Natural killer cell (primary cell): ENCODE measurements around the gene OR10J4. TPM values are rescaled to one million over a fixed set of nuclear protein-coding genes. Genes with fewer than 3 reads are reported as not detected.
"Not testable (repeated sequence)": the region's sequence is repeated elsewhere in the genome, so short reads cannot be mapped to it uniquely, and the experiment has no call there.

ENCODE experiments used
- ATAC-seq, 3 donors: fragments of 150-1000 bp in 2 of 3; fragments of 200-7000 bp in 1 of 3; cut with Tn5 transposase; 1 replicate in 1 of 3; 2 replicates in 2 of 3; pipeline ENCODE4 v1.10.0; 2021; ENCODE audit warnings: mild to moderate bottlenecking in 2 of 3, moderate library complexity in 2 of 3
- DNase-seq, 2 donors: peaks; one replicate each; pipeline versions ENCODE4 v3.0.0 to v3.0.0-alpha.2; 2013 to 2021; ENCODE audit warnings: mixed read lengths in 1 of 2
- H3K27ac ChIP-seq: one replicate; pipeline ENCODE4 v1.5.1; 2013; ENCODE audit warnings: mild to moderate bottlenecking, low read length
- H3K27me3 ChIP-seq: one replicate; pipeline ENCODE4 v1.6.1; 2013; ENCODE audit warnings: low read length; ENCODE audit not compliant: control insufficient read depth, insufficient read depth
- H3K36me3 ChIP-seq: one replicate; pipeline ENCODE4 v1.6.1; 2013; ENCODE audit warnings: low read length; ENCODE audit not compliant: control insufficient read depth, insufficient read depth
- H3K4me1 ChIP-seq: one replicate; pipeline ENCODE4 v1.6.1; 2013; ENCODE audit warnings: low read length; ENCODE audit not compliant: control insufficient read depth, insufficient read depth
- H3K4me3 ChIP-seq: one replicate; pipeline ENCODE4 v1.5.1; 2013; ENCODE audit warnings: low read length
- H3K9me3 ChIP-seq: one replicate; pipeline ENCODE4 v1.6.1; 2013; ENCODE audit warnings: low read length; ENCODE audit not compliant: control insufficient read depth, insufficient read depth
- H3K27ac Mint-ChIP-seq, 2 donors: one replicate each; pipeline ENCODE4 v1.8.0; 2022; ENCODE audit warnings: mild to moderate bottlenecking in 2 of 2, mixed read lengths in 2 of 2, moderate library complexity in 1 of 2
- H3K27me3 Mint-ChIP-seq, 2 donors: one replicate each; pipeline ENCODE4 v1.8.0; 2022; ENCODE audit warnings: low read depth in 2 of 2, mixed read lengths in 2 of 2
- H3K36me3 Mint-ChIP-seq: one replicate; pipeline ENCODE4 v1.8.0; 2022; ENCODE audit warnings: mixed read lengths
- H3K4me1 Mint-ChIP-seq, 2 donors: one replicate each; pipeline ENCODE4 v1.8.0; 2022; ENCODE audit warnings: mixed read lengths in 2 of 2
- H3K4me3 Mint-ChIP-seq: one replicate; pipeline ENCODE4 v1.8.0; 2022; ENCODE audit warnings: mild to moderate bottlenecking, moderate library complexity, mixed read lengths
- H3K9me3 Mint-ChIP-seq, 2 donors: one replicate each; pipeline ENCODE4 v1.8.0; 2022; ENCODE audit warnings: mixed read lengths in 2 of 2
- WGBS: methylation state at CpG from one replicate; pipeline ENCODE4 v1.1.7; 2013; ENCODE audit warnings: missing lambda C conversion rate; ENCODE audit not compliant: insufficient coverage; 5-methylcytosine and 5-hydroxymethylcytosine counted together
- intact Hi-C: fragments of 100-400 bp; cut with micrococcal nuclease; formaldehyde crosslinking; loops from one replicate; pipeline ENCODE4 v1.14.2; 2022
- total RNA-seq, 4 donors: library from RNA; stranded (reverse); fragments of 120-200 nt in 1 of 4; gene quantifications; one replicate each; pipeline versions ENCODE4 v1.2.3 to v1.2.4, GENCODE V29; 2013 to 2022
- TF ChIP-seq, protein P1 (sequence below): fragments of 200-600 bp; IDR thresholded peaks from one replicate; pipeline ENCODE4 v1.8.0; 2022; ENCODE audit warnings: antibody characterized with exemption

Gene OR10J4
- total RNA-seq, 3 donors from 2014 or later (not counting 1 experiment from before 2014, with no cell fraction given): not detected

DNA sequence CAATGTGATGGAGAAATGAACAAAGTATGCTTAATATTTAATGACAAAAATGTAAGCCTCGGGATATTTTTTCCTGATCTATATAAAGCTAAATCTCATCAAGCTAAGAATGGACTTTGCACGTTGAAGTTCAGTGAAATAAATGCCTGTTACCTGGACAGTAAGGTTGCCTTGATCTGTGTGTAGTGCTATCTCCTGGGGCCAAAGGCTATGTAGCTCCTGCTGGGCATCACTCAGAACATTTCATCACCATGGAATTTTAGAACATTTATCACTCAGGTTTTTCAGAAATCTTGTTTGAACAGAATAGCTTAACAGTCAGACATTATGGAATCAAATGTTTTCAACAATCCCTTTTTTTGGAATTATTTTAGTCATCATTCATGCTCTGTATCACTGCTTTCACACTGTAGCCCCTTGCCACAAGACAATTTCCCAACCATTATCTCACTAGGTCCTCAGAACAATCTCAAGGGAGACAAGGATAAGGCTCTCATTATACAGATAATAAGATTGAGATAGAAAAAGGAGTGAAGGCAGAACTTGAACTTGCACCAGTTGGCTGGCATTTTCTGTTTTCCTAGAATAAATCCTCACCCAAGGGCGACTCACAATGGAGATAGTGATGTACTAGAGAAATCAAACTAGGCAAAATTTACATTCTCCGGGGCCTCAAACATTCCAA is 11.2 kb downstream of the OR10J4 start:
- DNase-seq: no peak
- Mint-ChIP-seq H3K4me3 (no peak overlapping the region), H3K27me3 (peaks cover 23 to 41% of the 10 kb centered on the region in 2 donors), H3K27ac (no peak overlapping the region), H3K36me3 (no peaks in the 10 kb centered on the region), H3K4me1 (no peaks in the 10 kb centered on the region), H3K9me3 (no peaks in the 10 kb centered on the region)
- H3K4me1 ChIP-seq: no peaks in the 10 kb centered on the region
- WGBS: 57% methylated on average over 2 of the region's 4 CpGs
- intact Hi-C loops: no loop called here
- H3K27ac ChIP-seq: no peak overlapping the region
- ATAC-seq: no peak
- no peaks in the 10 kb centered on the region for H3K9me3 ChIP-seq
- H3K36me3 ChIP-seq: no peaks in the 10 kb centered on the region
- peaks cover 4% of the 10 kb centered on the region for H3K27me3 ChIP-seq
- TF ChIP-seq, protein P1, sequence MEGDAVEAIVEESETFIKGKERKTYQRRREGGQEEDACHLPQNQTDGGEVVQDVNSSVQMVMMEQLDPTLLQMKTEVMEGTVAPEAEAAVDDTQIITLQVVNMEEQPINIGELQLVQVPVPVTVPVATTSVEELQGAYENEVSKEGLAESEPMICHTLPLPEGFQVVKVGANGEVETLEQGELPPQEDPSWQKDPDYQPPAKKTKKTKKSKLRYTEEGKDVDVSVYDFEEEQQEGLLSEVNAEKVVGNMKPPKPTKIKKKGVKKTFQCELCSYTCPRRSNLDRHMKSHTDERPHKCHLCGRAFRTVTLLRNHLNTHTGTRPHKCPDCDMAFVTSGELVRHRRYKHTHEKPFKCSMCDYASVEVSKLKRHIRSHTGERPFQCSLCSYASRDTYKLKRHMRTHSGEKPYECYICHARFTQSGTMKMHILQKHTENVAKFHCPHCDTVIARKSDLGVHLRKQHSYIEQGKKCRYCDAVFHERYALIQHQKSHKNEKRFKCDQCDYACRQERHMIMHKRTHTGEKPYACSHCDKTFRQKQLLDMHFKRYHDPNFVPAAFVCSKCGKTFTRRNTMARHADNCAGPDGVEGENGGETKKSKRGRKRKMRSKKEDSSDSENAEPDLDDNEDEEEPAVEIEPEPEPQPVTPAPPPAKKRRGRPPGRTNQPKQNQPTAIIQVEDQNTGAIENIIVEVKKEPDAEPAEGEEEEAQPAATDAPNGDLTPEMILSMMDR: no peak
- no peak overlapping the region for H3K4me3 ChIP-seq

GRCh38 chr1:159444511-159444910 is 12.5 kb downstream of the OR10J4 start:
- Mint-ChIP-seq H3K36me3 (no peaks in the 10 kb centered on the region), H3K4me3 (no peak overlapping the region), H3K27ac (no peak overlapping the region), H3K27me3 (peaks cover 21 to 42% of the 10 kb centered on the region in 2 donors), H3K4me1 (no peaks in the 10 kb centered on the region), H3K9me3 (no peaks in the 10 kb centered on the region)
- Histone ChIP-seq H3K4me1 (no peaks in the 10 kb centered on the region), H3K27me3 (peaks cover 4% of the 10 kb centered on the region), H3K4me3 (no peak overlapping the region), H3K36me3 (no peaks in the 10 kb centered on the region), H3K9me3 (no peaks in the 10 kb centered on the region), H3K27ac (no peak overlapping the region)
- ATAC-seq: no peak
- TF ChIP-seq, protein P1: no peak
- intact Hi-C loops: no loop called here
- DNase-seq: no peak

DNA sequence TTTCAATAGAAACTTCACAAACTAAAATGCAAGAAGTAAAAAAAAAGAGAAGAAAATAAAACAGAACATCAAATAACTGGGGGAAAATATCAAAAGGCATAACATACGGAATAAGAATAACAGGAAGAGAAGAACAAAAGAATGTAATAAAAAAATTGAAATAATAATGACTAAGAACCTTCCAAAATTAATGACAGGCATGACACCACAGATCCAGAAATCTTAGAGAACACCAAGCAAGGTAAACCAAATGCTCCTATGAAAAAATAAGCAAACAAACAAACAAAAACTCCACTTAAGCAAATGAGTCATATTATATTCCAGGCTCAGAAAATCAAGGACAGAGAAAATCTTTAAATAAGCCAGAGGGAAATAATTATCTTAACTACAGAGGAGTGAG is 16.2 kb downstream of the OR10J4 start:
- Mint-ChIP-seq H3K4me1 (no peaks in the 10 kb centered on the region), H3K36me3 (no peaks in the 10 kb centered on the region), H3K9me3 (peaks cover 0 to 4% of the 10 kb centered on the region in 2 donors), H3K27me3 (peaks cover 11 to 32% of the 10 kb centered on the region in 2 donors), H3K27ac (no peak overlapping the region), H3K4me3 (no peak overlapping the region)
- no CpG with 5 or more reads among the region's 1 CpG for WGBS
- Histone ChIP-seq H3K27me3 (peaks cover 4% of the 10 kb centered on the region), H3K4me1 (no peaks in the 10 kb centered on the region), H3K9me3 (no peaks in the 10 kb centered on the region), H3K27ac (no peak overlapping the region), H3K4me3 (no peak overlapping the region), H3K36me3 (no peaks in the 10 kb centered on the region)
- intact Hi-C loops: no loop called here
- no peak for ATAC-seq
- DNase-seq: no peak
- TF ChIP-seq, protein P1: no peak

- H3K4me1 Mint-ChIP-seq, H3K27ac Mint-ChIP-seq, H3K36me3 Mint-ChIP-seq, DNase-seq, H3K9me3 Mint-ChIP-seq, H3K9me3 ChIP-seq, H3K4me3 ChIP-seq, H3K27me3 ChIP-seq, ATAC-seq, H3K27ac ChIP-seq, intact Hi-C loops, H3K4me1 ChIP-seq, H3K36me3 ChIP-seq, H3K4me3 Mint-ChIP-seq: not testable (repeated sequence)
- WGBS: 95% methylated on average over 8 of the region's 23 CpGs
- peaks cover 11 to 32% of the 10 kb centered on the region in 2 donors for H3K27me3 Mint-ChIP-seq
Measured at GRCh38 chr1:159449605-159450004, 17.6 kb downstream of the OR10J4 start.
